Forelimb muscle (tissue), 1 donor: ENCODE data around the gene FILIP1L. TPM values are rescaled to one million over a fixed set of nuclear protein-coding genes. Genes with fewer than 3 reads are reported as not detected.

Experiments used
- DNase-seq: peaks from one replicate; pipeline ENCODE4 v3.0.0-alpha.2; 2013; ENCODE audit warnings: low read depth
- polyA plus RNA-seq: library from polyadenylated mRNA; unstranded; fragments of 120-200 nt; gene quantifications from one replicate; pipeline ENCODE4 v1.2.1, GENCODE V29; 2013; ENCODE audit not compliant: insufficient read length

Gene FILIP1L
- polyA plus RNA-seq, 1 donor: 50.9 TPM

DNA sequence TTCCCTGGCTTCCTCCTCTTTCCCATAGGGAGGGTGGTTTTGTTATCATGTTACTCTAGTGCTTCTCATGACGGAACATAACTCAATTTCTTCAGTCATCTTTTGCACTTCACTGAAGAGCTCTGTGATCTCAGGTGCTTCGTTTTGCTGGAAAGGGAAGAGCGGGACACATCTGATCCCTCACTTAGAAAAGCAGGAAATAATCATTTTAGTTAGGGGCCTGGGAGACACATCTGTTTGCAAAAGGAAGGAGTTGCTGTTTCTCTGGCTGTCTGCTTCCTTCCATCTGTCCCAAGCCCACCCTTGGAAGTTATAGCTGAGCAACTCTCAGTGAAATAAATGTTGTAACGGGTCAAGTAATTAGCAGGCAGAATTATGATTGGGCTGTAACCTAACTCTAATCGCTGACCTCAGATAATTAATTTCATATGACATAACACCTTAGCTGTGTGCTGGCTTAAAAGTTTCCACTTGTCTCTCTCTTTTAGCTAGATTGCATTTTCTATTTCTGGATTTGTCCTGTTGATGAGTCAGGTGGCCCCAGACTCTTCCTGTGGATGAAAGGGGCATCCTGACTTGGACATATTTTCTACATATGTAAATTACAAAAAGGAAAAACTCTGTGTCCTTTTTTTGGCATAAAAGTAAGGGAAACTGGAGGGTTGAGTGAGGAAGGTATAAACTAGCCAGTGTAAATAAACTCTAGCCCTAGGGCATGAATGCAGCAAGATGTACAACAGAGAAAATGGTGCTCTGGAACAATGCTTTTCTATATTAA is 11.0 kb upstream of the FILIP1L start:
- DNase-seq: no peak

DNA sequence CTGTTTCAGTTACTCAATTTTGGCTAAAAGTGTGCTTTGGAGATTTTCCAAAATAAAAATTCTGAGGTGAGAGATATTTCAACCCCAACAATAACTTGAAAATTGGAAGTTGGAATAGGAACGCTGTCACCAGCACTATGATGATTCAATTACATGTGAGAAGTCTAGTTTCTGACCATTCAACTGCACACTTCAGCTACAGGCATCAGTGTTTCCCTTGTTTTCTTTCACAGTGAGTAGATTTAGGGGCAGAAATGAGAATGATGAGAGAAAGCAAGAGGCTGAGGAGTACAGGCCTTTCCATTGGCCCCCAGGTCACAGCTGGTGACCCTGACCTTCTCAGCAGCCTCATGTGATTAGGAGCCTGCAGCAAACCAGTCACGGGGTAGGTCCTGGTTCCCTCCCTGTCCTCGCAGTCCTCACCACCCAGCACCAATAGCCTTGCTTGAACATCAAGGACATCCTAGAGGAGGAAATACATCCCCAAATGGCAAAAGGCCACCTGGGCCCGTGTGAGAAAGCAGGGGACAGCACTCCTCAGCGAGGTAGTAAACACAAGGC is 10.0 kb upstream of the FILIP1L start:
- DNase-seq: no peak

- no peak for DNase-seq
Measured at GRCh38 chr3:100123112-100123511, 8.8 kb upstream of the FILIP1L start.

- DNase-seq: no peak
Measured at GRCh38 chr3:100122321-100122720, 8.0 kb upstream of the FILIP1L start.

- DNase-seq: no peak
Measured at GRCh38 chr3:100120693-100121092, 6.4 kb upstream of the FILIP1L start.

- no peak for DNase-seq
Measured at GRCh38 chr3:100120012-100120411, 5.7 kb upstream of the FILIP1L start.

DNA sequence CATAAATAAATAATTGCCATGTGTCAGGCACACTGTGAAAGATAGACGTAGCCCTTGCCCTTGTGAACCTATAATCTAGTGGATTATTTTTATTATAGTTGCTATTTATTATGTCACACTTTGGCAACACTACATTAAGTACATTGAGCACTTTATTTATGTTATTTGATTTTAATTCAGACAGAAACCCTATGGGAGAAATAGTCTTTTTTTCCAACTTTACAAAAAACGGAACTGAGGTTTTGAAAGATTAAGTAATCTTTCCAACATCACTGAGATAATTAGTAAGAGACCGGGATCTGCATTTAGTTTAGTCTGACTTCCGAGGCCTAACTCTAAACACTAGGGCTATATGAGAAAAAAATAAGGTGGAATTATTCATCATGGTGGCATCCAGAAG is 2.8 kb upstream of the FILIP1L start:
- DNase-seq: no peak

- no peak for DNase-seq
Measured at GRCh38 chr3:100113723-100114412, 433 bp downstream of the FILIP1L start.

GRCh38 chr3:100111728-100112127 is 2.6 kb downstream of the FILIP1L start:
- DNase-seq: no peak

DNA sequence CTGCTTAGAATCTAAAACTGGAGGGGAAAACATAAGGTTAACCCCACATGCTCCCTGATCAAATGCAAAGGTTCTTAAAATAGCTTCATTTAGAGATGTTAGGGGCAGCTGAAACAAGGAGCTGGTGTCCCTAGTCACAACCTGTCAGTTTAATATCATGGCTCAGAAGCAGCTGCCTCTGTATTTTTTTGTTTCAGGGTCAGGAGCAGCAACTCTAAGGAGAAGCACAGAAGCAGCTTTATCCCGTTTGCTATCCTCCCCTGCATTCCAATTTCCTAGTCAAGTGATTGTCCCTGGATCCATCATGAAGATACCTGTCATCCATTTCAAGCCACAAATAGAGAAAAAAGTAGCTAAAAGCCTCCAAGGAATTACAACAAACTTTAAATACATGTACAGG is 4.1 kb downstream of the FILIP1L start:
- no peak for DNase-seq

- DNase-seq: no peak
Measured at GRCh38 chr3:100108464-100109079, 5.7 kb downstream of the FILIP1L start.

- no peak for DNase-seq
Measured at GRCh38 chr3:100107221-100107814, 7.0 kb downstream of the FILIP1L start.

- no peak for DNase-seq
Measured at GRCh38 chr3:100106531-100107141, 7.7 kb downstream of the FILIP1L start.

- no peak for DNase-seq
Measured at GRCh38 chr3:100106094-100106493, 8.2 kb downstream of the FILIP1L start.

DNA sequence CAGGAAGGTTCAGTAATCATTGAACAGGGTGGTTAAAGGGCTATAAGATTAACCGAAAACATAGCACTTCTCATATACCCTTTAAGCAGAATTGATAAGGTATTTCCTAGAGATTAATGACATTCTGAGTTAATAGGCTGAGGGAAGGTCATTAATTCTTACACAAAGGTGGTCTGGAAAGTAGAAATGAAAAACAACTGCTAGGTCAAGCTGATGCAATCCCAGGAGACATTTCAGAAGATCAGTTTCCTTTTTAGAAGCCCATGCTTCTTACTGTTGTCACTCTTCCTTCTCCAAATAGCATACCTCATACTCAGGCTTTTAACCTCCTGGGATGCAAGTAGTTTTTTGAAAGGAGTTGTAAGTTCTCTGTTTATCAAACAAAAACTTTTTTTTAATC is 8.8 kb downstream of the FILIP1L start:
- no peak for DNase-seq

GRCh38 chr3:100104817-100105413 is 9.4 kb downstream of the FILIP1L start:
- no peak for DNase-seq

GRCh38 chr3:100104442-100104798 is 9.9 kb downstream of the FILIP1L start:
- no peak for DNase-seq

DNA sequence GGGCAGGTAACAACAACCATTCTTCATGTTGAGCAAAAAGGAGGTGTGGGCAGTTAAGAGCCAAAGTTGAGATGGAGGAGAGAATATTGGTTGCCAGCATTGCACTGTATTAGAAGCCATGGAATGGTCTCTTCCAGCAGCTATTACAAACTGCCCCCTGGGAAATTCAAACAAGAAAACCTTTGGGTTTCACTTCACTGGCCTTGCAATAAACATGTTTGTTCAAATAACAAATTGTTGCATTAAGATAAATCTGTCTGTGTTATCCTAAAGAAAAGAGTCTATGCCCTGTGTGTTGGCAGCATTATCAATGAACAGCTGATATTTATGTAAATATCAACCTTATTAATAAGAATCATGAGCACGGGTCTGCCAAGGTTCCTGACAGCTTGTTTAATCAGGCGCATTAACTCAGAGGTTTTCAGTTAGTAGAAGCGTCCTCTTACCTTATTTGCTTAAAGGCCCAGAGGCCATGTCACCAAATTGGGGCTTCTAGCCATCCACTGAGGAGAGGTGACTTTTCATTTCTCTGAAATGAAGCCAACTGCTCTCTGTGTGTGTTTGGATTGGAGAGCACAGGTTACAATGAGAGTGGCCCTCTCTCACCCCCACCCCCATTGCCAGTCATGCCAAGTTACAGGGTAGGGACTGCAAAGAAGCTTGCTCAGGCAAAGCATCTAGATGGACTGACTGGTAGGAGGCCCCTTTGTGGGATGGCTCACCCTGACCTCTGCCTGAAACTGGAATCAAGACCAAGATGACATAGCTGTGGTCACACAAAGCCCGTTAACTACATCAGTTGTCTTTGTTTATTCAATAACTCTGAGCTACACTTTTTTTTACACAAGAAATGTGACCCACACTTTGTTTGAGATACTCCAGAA is 10.5 kb downstream of the FILIP1L start:
- DNase-seq: no peak

- DNase-seq: no peak
Measured at GRCh38 chr3:100102757-100103156, 11.5 kb downstream of the FILIP1L start.

DNA sequence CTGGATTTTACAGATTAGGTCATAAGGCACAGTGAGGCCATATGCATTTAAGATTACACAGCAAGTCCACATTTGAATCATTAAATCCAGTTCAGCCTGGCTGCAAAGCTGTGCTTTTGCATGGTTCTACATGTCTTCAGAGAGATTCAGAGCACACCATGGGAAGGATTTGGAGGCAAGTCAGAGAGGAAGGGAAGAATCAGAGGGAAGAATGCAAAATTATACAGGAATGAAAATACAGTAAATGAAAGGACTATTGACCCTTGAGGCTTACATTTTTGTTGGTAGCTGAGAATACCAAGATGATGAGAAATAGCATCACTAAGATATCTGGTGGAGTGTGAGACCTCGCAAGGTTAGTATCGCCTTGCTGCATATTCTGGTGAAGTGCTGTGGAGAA is 13.9 kb downstream of the FILIP1L start:
- DNase-seq: no peak
